BJ (cell line): ENCODE results near the gene KRTAP5-5. TPM values are rescaled to one million over a fixed set of nuclear protein-coding genes. Genes with fewer than 3 reads are reported as not detected.
"Not testable (repeated sequence)": the region's sequence is repeated elsewhere in the genome, so short reads cannot be mapped to it uniquely, and the experiment has no call there.

ENCODE experiments used
- CTCF ChIA-PET: fragments of 350-600 bp; formaldehyde crosslinking; extraction: SDS; loops from one replicate; lab custom pipeline; 2021; ENCODE audit warnings: antibody characterized with exemption, inconsistent platforms; lab: Yijun Ruan, JAX
- POLR2A ChIA-PET: fragments of 300-600 bp; sonication (Branson Sonifier 250); formaldehyde crosslinking; extraction: SDS; loops from one replicate; lab custom pipeline; 2021; ENCODE audit warnings: antibody characterized with exemption; lab: Charles Lee
- DNase-seq: peaks from one replicate; pipeline ENCODE4 v3.0.0-alpha.2; 2011; ENCODE audit warnings: low read depth
- H3K27me3 ChIP-seq: 2 replicates; pipeline ENCODE4 v1.6.0; 2011; ENCODE audit warnings: low read length; ENCODE audit not compliant: control insufficient read depth, insufficient read depth
- H3K36me3 ChIP-seq: 2 replicates; pipeline ENCODE4 v1.5.1; 2011; ENCODE audit warnings: low read length; ENCODE audit not compliant: control insufficient read depth, insufficient read depth
- H3K4me3 ChIP-seq: 2 replicates; pipeline ENCODE4 v1.5.1; 2011; ENCODE audit warnings: low read depth, mild to moderate bottlenecking, control low read depth, low read length
- polyA plus RNA-seq: library from polyadenylated mRNA; depleted of rRNA; stranded (reverse); fragments of >200 nt; gene quantifications from 2 replicates; pipeline ENCODE4 v1.2.3, GENCODE V29; 2011
- TF ChIP-seq, protein P1 (sequence below): IDR thresholded peaks from 2 replicates; pipeline ENCODE4 v1.5.1; 2011; ENCODE audit warnings: low read depth, mild to moderate bottlenecking, control low read depth, inconsistent platforms, low read length, moderate library complexity; ENCODE audit not compliant: insufficient read depth

The KRTAP5-5 gene
- polyA plus RNA-seq, 1 experiment = not detected

DNA sequence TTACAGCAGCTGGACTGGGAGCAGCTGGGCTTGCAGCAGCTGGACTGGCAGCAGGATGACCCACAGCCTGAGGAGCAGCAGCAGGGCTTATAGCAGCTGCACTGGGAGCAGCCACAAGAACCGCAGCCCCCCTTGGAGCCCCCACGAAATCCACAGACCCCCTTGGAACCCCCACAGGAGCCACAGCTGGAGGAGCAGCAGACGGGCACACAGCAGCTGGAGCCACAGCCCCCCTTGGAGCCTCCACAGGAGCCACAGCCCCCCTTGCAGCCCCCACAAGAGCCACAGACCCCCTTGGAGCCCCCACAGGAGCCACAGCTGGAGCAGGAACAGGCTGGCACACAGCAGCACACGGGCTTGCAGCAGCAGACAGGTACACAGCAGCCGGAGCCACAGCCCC lies 21.7 kb upstream of the KRTAP5-5 start:
- DNase-seq, POLR2A ChIA-PET, H3K36me3 ChIP-seq, H3K4me3 ChIP-seq: not testable (repeated sequence)
- peaks cover 10% of the 10 kb centered on the region for H3K27me3 ChIP-seq
- CTCF ChIA-PET = interaction anchor here (0.6 to 2.7 kb wide), 3 partner anchors 13 to 367 kb away, joined by 3 to 11 read pairs (median 7); no protein-coding TSS in a partner anchor

DNA sequence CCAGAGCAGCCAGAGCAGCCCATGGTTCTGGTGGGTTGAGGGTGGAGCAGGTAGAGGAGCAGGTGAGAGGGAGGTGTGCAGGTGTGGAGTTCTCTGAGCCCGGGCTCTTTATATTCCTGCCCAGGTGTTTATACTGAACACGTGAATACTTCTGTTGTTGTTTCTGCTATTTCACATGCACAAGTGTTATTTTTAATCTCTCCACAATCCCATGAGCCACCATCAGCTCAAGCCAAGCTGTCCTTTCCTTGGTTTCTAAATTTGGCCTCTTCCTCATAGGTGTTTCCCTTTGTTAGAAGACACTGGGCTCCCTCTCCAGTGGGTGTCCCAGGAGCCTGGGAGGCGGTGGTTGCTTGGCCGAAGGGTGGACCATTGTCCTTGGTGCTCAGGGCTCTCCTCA lies 21.2 kb upstream of the KRTAP5-5 start, which contains the start of gene KRTAP5-3:
TSS of gene KRTAP5-3 (minus strand) at position 101 of the 400 bp plus-strand sequence. CDS start at position 23, 78 bp downstream.
- TF ChIP-seq, protein P1, sequence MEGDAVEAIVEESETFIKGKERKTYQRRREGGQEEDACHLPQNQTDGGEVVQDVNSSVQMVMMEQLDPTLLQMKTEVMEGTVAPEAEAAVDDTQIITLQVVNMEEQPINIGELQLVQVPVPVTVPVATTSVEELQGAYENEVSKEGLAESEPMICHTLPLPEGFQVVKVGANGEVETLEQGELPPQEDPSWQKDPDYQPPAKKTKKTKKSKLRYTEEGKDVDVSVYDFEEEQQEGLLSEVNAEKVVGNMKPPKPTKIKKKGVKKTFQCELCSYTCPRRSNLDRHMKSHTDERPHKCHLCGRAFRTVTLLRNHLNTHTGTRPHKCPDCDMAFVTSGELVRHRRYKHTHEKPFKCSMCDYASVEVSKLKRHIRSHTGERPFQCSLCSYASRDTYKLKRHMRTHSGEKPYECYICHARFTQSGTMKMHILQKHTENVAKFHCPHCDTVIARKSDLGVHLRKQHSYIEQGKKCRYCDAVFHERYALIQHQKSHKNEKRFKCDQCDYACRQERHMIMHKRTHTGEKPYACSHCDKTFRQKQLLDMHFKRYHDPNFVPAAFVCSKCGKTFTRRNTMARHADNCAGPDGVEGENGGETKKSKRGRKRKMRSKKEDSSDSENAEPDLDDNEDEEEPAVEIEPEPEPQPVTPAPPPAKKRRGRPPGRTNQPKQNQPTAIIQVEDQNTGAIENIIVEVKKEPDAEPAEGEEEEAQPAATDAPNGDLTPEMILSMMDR = no peak
- no peak for DNase-seq
- H3K36me3 ChIP-seq = no peaks in the 10 kb centered on the region
- no peak within 1 kb of the TSS for H3K4me3 ChIP-seq
- CTCF ChIA-PET = interaction anchor here (0.6 to 2.7 kb wide), 4 partner anchors 11 to 367 kb away, joined by 3 to 11 read pairs (median 5); partner anchors contain the start of gene KRTAP5-2
- peaks cover 11% of the 10 kb centered on the region for H3K27me3 ChIP-seq
- POLR2A ChIA-PET = no interaction called here

DNA sequence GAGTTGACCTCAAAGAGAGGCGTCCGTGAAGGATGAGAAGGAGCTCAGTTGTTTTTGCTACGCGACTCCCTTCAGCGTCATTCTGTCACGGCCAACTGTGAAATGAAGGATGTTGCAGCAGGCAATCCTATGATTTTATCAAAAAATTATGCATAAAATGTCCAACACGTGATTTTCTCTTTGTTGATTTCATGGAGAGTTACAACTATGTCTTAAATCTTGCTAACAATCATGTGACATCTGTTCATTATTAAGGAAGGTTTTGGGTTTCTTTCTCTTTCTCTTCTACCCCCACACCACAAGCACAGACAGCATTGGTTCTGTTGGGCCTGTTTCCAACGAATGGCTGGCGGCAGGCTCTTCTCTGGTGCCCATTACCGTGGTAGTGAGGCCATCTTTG lies 11.3 kb upstream of the KRTAP5-5 start:
- ChIA-PET POLR2A (no interaction called here), CTCF (interaction anchor here (0.7 to 1.6 kb wide), 6 partner anchors 8 to 544 kb away, joined by 3 to 7 read pairs (median 4); partner anchors contain the start of gene KRTAP5-5)
- Histone ChIP-seq H3K4me3 (no peak overlapping the region), H3K36me3 (no peaks in the 10 kb centered on the region), H3K27me3 (peaks cover 3% of the 10 kb centered on the region)
- TF ChIP-seq, protein P1 = no peak
- no peak for DNase-seq

DNA sequence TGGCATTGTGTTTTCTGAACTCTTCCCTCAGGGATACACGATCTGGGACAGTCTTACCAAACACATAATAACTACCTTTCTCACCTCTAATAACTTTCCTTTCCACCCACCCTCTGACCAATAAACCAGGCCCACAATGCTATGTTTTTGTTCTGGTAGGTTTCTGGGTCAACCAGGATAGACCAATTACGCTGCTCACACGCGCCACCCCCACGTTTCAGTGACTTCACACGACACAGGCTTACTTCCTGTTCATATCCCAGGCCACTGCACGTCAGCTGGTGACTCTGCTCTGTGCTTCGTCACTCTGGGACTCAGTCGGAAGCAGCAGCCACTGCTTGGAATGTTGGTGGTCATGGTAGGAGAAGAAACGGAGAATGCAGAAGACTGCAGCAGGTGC lies 10.1 kb upstream of the KRTAP5-5 start:
- no peaks in the 10 kb centered on the region for H3K36me3 ChIP-seq
- TF ChIP-seq, protein P1 = no peak
- CTCF ChIA-PET = interaction anchor here (0.6 to 1.4 kb wide), 6 partner anchors 9 to 1268 kb away, joined by 3 to 6 read pairs (median 4); no protein-coding TSS in a partner anchor
- no peak overlapping the region for H3K4me3 ChIP-seq
- POLR2A ChIA-PET = no interaction called here
- DNase-seq = no peak
- peaks cover 2% of the 10 kb centered on the region for H3K27me3 ChIP-seq

DNA sequence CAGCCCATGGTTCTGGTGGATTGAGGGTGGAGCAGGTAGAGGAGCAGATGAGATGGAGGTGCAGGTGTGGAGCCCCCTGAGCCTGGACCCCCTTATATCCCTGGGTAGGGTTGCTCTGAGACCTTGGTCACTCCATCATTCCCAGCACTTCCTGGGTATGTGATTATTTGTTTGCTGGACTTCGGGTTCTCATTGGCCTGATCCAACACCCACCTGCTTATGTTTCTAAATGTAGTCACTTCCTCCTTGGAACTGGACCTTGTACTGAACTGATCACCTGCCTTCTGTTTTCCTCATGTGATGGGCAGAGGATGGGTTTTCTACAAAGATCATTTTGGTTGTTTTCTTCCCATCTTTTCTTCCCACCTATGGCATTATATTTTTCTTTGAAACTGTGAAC lies 7.5 kb upstream of the KRTAP5-5 start, which contains the start of gene KRTAP5-4:
TSS of gene KRTAP5-4 (minus strand) at position 53 of the 400 bp plus-strand sequence. CDS start at position 8, 45 bp downstream.
- DNase-seq = no peak
- Histone ChIP-seq H3K36me3 (no peaks in the 10 kb centered on the region), H3K4me3 (no peak within 1 kb of the TSS), H3K27me3 (peaks cover under 1% of the 10 kb centered on the region; the same call in 1 of the 2 replicates)
- TF ChIP-seq, protein P1 = no peak
- POLR2A ChIA-PET = no interaction called here
- CTCF ChIA-PET = no interaction called here
